Testis (tissue), 3 donors: ENCODE measurements around the gene OSBPL5. TPM values are rescaled to one million over a fixed set of nuclear protein-coding genes. Genes with fewer than 3 reads are reported as not detected.

ENCODE experiments used
- DNase-seq: peaks from one replicate; pipeline ENCODE4 v3.0.0-alpha.2; 2019
- H3K27ac ChIP-seq, 2 donors: fragments of 200-600 bp; sonication (generic); one replicate each; pipeline ENCODE4 v1.5.1; 2019
- H3K27me3 ChIP-seq: fragments of 200-600 bp; sonication (generic); one replicate; pipeline ENCODE4 v1.5.1; 2019
- H3K36me3 ChIP-seq: fragments of 200-600 bp; sonication (generic); one replicate; pipeline ENCODE4 v1.5.1; 2017; ENCODE audit warnings: low read depth; ENCODE audit errors: missing control alignments
- H3K4me1 ChIP-seq: fragments of 200-600 bp; sonication (generic); one replicate; pipeline ENCODE4 v1.5.1; 2019
- H3K4me3 ChIP-seq, 2 donors: fragments of 200-600 bp; sonication (generic); one replicate each; pipeline ENCODE4 v1.5.1; 2017 to 2019
- H3K9me3 ChIP-seq: fragments of 200-600 bp; sonication (generic); one replicate; pipeline ENCODE4 v1.5.1; 2017
- POLR2A ChIP-seq: fragments of 450-650 bp; IDR thresholded peaks from one replicate; pipeline ENCODE4 v1.6.1; 2017; ENCODE audit warnings: antibody characterized with exemption, mild to moderate bottlenecking, moderate library complexity
- WGBS, 2 donors: methylation state at CpG; one replicate each; pipeline ENCODE4 v1.1.5; 2018; 5-methylcytosine and 5-hydroxymethylcytosine counted together
- intact Hi-C: fragments of 100-400 bp; cut with DNase I; formaldehyde crosslinking; loops from one replicate; pipeline ENCODE4 v1.15.1; 2023; ENCODE audit warnings: low total_unique reads
- polyA plus RNA-seq: library from polyadenylated mRNA; stranded (reverse); fragments of 350-450 nt; fragmentation: Illumina TruSeq; extraction: RNeasy Lipid Tissue Mini Kit (QIAGEN cat#74804); gene quantifications from one replicate; pipeline ENCODE4 v1.2.3, GENCODE V29; 2014; ENCODE audit warnings: low read depth, low replicate concordance; ENCODE audit not compliant: insufficient read depth
- total RNA-seq, 2 donors: library from RNA; depleted of rRNA; stranded (reverse); fragments of >200 nt; gene quantifications; one replicate each; pipeline ENCODE4 v1.2.3, GENCODE V29; 2016
- TF ChIP-seq, protein P1 (sequence below), 3 experiments: fragments of 450-650 bp in 2 of 3; fragments of 200-600 bp in 1 of 3; sonication (generic) in 1 of 3; IDR thresholded peaks; one replicate each; pipeline ENCODE4 v1.5.1; 2016 to 2019; ENCODE audit warnings: antibody characterized with exemption in 3 of 3, mild to moderate bottlenecking in 2 of 3, moderate library complexity in 1 of 3

OSBPL5 gene
- total and polyA plus RNA-seq, 3 donors from 2014 or later = 8.9 to 18.1 (median 13.2) TPM

DNA sequence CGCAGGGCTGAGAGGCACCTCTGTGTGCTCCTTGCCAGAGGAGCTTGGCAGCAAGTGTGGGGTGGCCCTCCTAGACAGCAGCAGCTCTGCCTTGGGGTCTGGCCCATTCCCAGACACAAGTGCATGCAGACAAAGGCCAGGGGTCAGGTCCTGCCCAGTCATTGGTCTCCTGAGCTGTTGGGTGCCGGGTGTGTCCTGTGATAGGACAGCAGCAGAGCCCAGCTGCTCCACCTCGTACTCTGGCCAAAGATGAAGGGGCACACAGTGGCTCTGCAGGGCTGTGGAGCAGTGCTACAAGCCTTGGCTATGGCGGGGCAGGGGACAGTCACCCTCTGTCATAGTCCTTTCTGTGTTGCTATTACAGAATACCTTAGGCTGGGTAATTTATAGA is 17.3 kb upstream of the OSBPL5 start:
- Histone ChIP-seq H3K9me3 (no peaks in the 10 kb centered on the region), H3K4me3 (no peak overlapping the region), H3K27ac (no peak overlapping the region), H3K4me1 (no peaks in the 10 kb centered on the region), H3K36me3 (no peaks in the 10 kb centered on the region), H3K27me3 (no peaks in the 10 kb centered on the region)
- WGBS, 2 donors = 80 to 94% methylated on average over 1 to 4 of the region's 4 CpGs
- TF ChIP-seq, protein P1, sequence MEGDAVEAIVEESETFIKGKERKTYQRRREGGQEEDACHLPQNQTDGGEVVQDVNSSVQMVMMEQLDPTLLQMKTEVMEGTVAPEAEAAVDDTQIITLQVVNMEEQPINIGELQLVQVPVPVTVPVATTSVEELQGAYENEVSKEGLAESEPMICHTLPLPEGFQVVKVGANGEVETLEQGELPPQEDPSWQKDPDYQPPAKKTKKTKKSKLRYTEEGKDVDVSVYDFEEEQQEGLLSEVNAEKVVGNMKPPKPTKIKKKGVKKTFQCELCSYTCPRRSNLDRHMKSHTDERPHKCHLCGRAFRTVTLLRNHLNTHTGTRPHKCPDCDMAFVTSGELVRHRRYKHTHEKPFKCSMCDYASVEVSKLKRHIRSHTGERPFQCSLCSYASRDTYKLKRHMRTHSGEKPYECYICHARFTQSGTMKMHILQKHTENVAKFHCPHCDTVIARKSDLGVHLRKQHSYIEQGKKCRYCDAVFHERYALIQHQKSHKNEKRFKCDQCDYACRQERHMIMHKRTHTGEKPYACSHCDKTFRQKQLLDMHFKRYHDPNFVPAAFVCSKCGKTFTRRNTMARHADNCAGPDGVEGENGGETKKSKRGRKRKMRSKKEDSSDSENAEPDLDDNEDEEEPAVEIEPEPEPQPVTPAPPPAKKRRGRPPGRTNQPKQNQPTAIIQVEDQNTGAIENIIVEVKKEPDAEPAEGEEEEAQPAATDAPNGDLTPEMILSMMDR (IDR thresholded peaks at IDR 0.05) = no peak
- no peak for DNase-seq
- intact Hi-C loops = no loop called here

DNA sequence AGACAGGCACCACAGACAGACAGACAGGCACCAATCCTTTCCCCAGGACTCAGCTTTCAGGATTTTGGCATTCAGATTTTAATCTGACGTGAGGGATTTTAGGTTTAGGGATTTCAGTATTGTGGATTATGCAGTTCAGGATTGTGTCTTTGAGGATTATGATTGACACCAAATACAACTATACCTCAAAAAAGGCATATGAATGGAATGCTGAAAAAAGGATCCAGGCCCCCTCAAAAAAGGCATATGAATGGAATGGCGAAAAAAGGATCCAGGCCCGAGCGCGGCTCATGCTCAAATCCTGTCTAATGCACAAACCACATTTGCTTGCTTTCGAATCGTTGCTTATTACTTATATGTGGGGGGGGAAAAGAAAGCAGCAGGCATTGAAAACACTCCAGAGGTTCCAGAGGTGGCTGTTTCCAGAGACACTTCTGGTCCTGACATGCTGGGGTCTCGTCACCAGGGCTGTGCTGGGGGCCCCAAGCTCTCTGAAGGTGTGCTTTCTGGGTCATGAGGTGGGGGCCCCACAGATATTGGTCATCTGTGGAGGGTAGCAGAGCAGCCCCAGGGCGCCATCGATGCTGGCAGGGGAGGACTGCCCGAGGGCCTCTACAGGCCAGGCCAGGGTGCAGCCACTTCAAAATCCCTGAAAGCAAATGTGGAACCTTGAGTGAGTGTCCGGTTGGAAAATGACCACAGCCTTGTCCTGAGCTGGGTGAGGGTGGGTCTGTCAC is 16.8 kb upstream of the OSBPL5 start:
- Histone ChIP-seq H3K27me3 (no peaks in the 10 kb centered on the region), H3K4me1 (no peaks in the 10 kb centered on the region), H3K36me3 (no peaks in the 10 kb centered on the region), H3K27ac (no peak overlapping the region), H3K4me3 (no peak overlapping the region), H3K9me3 (no peaks in the 10 kb centered on the region)
- no peak for DNase-seq
- TF ChIP-seq, protein P1 (IDR thresholded peaks at IDR 0.05) = no peak
- TF ChIP-seq POLR2A = no peak
- WGBS, 2 donors = 93 to 94% methylated on average over 7 to 12 of the region's 12 CpGs
- intact Hi-C loops = no loop called here

DNA sequence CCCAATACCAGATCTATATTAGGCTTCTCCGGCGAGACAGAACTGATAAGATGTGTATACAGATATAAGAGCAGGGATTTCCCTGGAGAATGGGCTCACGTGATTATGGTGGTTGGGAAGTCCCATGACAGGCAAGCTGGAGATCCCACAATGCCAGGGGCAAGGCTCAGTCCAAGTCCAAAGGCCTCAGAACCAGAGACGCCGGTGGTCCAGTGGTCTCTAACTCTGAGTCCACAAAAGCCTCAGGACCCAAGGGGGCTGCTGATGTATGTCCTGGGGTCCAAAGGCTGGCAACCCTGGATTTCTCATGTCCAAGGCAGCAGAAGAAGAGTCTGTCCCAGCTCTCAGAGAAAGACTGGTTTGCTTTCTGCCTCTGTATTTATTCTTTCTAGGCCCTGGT is 15.8 kb upstream of the OSBPL5 start:
- no peaks in the 10 kb centered on the region for H3K4me1 ChIP-seq
- H3K27me3 ChIP-seq = no peaks in the 10 kb centered on the region
- no peak overlapping the region for H3K4me3 ChIP-seq
- no peak for TF ChIP-seq POLR2A
- TF ChIP-seq, protein P1 (IDR thresholded peaks at IDR 0.05) = no peak
- 91 to 93% methylated on average over 4 to 5 of the region's 5 CpGs for WGBS, 2 donors
- H3K36me3 ChIP-seq = no peaks in the 10 kb centered on the region
- no peak overlapping the region for H3K27ac ChIP-seq
- intact Hi-C loops = no loop called here
- no peaks in the 10 kb centered on the region for H3K9me3 ChIP-seq
- DNase-seq = no peak

DNA sequence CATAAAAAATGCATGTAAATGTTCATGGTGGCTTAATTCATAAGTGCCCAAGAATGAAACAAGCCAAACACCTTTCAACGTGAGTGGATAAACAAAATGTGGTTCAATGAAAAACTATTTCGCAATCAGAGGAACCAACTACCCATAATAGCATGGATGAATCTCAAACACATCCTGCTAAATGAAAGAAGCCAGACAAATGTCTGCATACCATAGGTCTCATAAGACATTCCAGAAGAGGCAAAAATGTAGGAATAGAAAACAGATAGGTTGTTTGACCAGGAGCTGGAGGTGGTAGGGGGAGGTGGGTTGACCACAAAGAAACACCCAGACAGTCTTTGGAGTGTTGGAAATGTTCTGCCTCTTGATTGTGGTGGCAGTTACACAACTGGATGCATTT is 13.2 kb upstream of the OSBPL5 start:
- TF ChIP-seq, protein P1 (IDR thresholded peaks at IDR 0.05) = no peak
- no peak for TF ChIP-seq POLR2A
- Histone ChIP-seq H3K27ac (no peak overlapping the region), H3K4me3 (no peak overlapping the region), H3K4me1 (no peaks in the 10 kb centered on the region), H3K9me3 (no peaks in the 10 kb centered on the region), H3K27me3 (no peaks in the 10 kb centered on the region), H3K36me3 (no peaks in the 10 kb centered on the region)
- no peak for DNase-seq
- 75 to 77% methylated on average over 2 of the region's 2 CpGs for WGBS, 2 donors
- intact Hi-C loops = no loop called here

DNA sequence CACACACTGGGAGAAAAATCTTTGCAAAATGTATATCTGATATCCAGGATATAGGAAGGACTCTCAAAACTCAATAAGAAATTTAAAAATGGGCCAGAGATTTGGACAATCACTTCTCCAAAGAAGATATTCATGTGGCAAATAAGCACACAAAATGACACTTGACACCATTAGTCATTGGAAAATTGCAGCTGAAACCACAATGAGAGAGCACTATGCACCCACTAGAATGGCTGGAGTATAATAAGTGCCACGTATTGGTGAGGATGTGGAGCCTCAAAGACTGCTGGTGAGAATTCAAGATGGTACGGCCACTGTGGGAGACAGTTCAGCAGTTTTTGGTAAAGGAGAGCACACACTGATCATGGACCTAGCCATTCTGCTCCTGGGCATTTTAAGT is 12.8 kb upstream of the OSBPL5 start:
- no peaks in the 10 kb centered on the region for H3K4me1 ChIP-seq
- no peaks in the 10 kb centered on the region for H3K27me3 ChIP-seq
- intact Hi-C loops = no loop called here
- no peak overlapping the region for H3K27ac ChIP-seq
- 80 to 88% methylated on average over 2 of the region's 2 CpGs for WGBS, 2 donors
- no peaks in the 10 kb centered on the region for H3K36me3 ChIP-seq
- H3K4me3 ChIP-seq = no peak overlapping the region
- H3K9me3 ChIP-seq = no peaks in the 10 kb centered on the region
- TF ChIP-seq, protein P1 (IDR thresholded peaks at IDR 0.05) = no peak
- no peak for TF ChIP-seq POLR2A
- DNase-seq = no peak
